GM12878 (cell line): ENCODE data around the gene GFRA1. TPM values are rescaled to one million over a fixed set of nuclear protein-coding genes. Genes with fewer than 3 reads are reported as not detected.

ENCODE experiments used
- ATAC-seq: fragments of 200-7000 bp; cut with Tn5 transposase; 3 replicates; pipeline ENCODE4 v1.9.1; 2020; ENCODE audit warnings: mild to moderate bottlenecking, moderate library complexity
- BruUV-seq: library from RNA; stranded (reverse); fragments of 400-500 nt; replicated peaks from 2 replicates; lab custom pipeline; 2021; lab: Mats Ljungman, UMichigan
- CTCF ChIA-PET: fragments of 300-600 bp; sonication (Branson Sonifier 250); formaldehyde crosslinking; extraction: SDS; loops from one replicate; lab custom pipeline; 2021; ENCODE audit warnings: inconsistent platforms; lab: Yijun Ruan, JAX
- POLR2A ChIA-PET: fragments of 350-600 bp; formaldehyde crosslinking; extraction: SDS; loops from one replicate; lab custom pipeline; 2021; ENCODE audit warnings: inconsistent platforms; lab: Charles Lee
- RAD21 ChIA-PET: fragments of 300-600 bp; sonication (Branson Sonifier 250); formaldehyde crosslinking; loops from one replicate; lab custom pipeline; 2023; ENCODE audit warnings: antibody characterized with exemption; ENCODE audit not compliant: unreplicated experiment; lab: Charles Lee
- SMC1A ChIA-PET: fragments of 300-600 bp; sonication (Branson Sonifier 250); formaldehyde crosslinking; loops from one replicate; lab custom pipeline; 2023; ENCODE audit not compliant: unreplicated experiment, uncharacterized antibody; lab: Charles Lee
- DNase-seq: peaks from one replicate; pipeline ENCODE4 v3.0.0-alpha.2; 2011; ENCODE audit warnings: low read depth, low spot score
- FAIRE-seq: peaks from 3 replicates; lab custom pipeline; 2011; peaks lifted over from hg19 to GRCh38; lab: Jason Lieb, UNC
- H2AFZ ChIP-seq: 2 replicates; pipeline ENCODE4 v1.6.0; 2011; ENCODE audit warnings: low read depth, low read length, control low read depth; ENCODE audit not compliant: control insufficient read depth
- H3K27ac ChIP-seq: 2 replicates; pipeline ENCODE4 v1.5.1; 2011; ENCODE audit warnings: control low read depth; ENCODE audit not compliant: control insufficient read depth, insufficient read depth
- H3K27me3 ChIP-seq, 2 experiments: replicated peaks in 1 of 2; 2 replicates each; pipeline versions ENCODE4 v1.6.0 to v1.6.1; 2011; ENCODE audit warnings: low read length in 1 of 2; ENCODE audit not compliant: control insufficient read depth in 2 of 2, insufficient read depth in 2 of 2
- H3K36me3 ChIP-seq, 2 experiments: 2 replicates each; pipeline ENCODE4 v1.5.1; 2011; ENCODE audit warnings: low read length in 1 of 2; ENCODE audit not compliant: control insufficient read depth in 2 of 2, insufficient read depth in 2 of 2
- H3K4me1 ChIP-seq: 2 replicates; pipeline ENCODE4 v1.6.1; 2011; ENCODE audit warnings: mild to moderate bottlenecking, low read length, moderate library complexity, mixed read lengths; ENCODE audit not compliant: control insufficient read depth, insufficient read depth
- H3K4me2 ChIP-seq: 2 replicates; pipeline ENCODE4 v1.6.0; 2011; ENCODE audit warnings: control low read depth; ENCODE audit not compliant: control insufficient read depth, insufficient read depth
- H3K4me3 ChIP-seq: fragments of 200-600 bp; sonication (generic); 2 replicates; pipeline ENCODE4 v1.5.1; 2016
- H3K79me2 ChIP-seq: 2 replicates; pipeline ENCODE4 v1.6.0; 2011; ENCODE audit warnings: low read length; ENCODE audit not compliant: control insufficient read depth, insufficient read depth
- H3K9ac ChIP-seq: 2 replicates; pipeline ENCODE4 v1.8.0; 2011; ENCODE audit warnings: low read length, control low read depth, mixed read lengths; ENCODE audit not compliant: control insufficient read depth, insufficient read depth
- H3K9me3 ChIP-seq: replicated peaks from 3 replicates; pipeline ENCODE4 v1.5.1; 2011; ENCODE audit warnings: mild to moderate bottlenecking, low read length; ENCODE audit not compliant: control insufficient read depth, insufficient read depth
- H4K20me1 ChIP-seq: 2 replicates; pipeline ENCODE4 v1.6.0; 2011; ENCODE audit not compliant: control insufficient read depth, insufficient read depth
- ASH2L ChIP-seq: fragments of 300-600, 200-600 bp; sonication (generic); IDR thresholded peaks from 2 replicates; pipeline ENCODE4 v1.6.1; 2017; ENCODE audit warnings: low read depth, mild to moderate bottlenecking, borderline replicate concordance
- BCL3 ChIP-seq: IDR thresholded peaks from 2 replicates; pipeline ENCODE4 v1.6.1; 2011; ENCODE audit warnings: borderline replicate concordance, low read depth, mild to moderate bottlenecking, moderate library complexity, low read length; ENCODE audit not compliant: insufficient read depth, poor library complexity, severe bottlenecking
- CHD4 ChIP-seq: fragments of 200-600 bp; sonication (generic); IDR thresholded peaks from 2 replicates; pipeline ENCODE4 v1.6.1; 2016; ENCODE audit warnings: mild to moderate bottlenecking
- CTCF ChIP-seq, 3 experiments: IDR thresholded peaks in 2 of 3; conservative IDR thresholded peaks in 1 of 3; 2 replicates each; pipeline ENCODE4 v1.5.1; 2011; ENCODE audit warnings: low read depth in 3 of 3, low read length in 3 of 3, mild to moderate bottlenecking in 3 of 3, control low read depth in 2 of 3, moderate library complexity in 2 of 3, inconsistent platforms in 1 of 3, mixed read lengths in 1 of 3; ENCODE audit not compliant: control insufficient read depth in 2 of 3, insufficient read depth in 1 of 3; ENCODE audit errors: extremely low read depth in 1 of 3
- KDM1A ChIP-seq: fragments of 200-600 bp; sonication (generic); IDR thresholded peaks from 2 replicates; pipeline ENCODE4 v1.6.1; 2016; ENCODE audit warnings: borderline replicate concordance
- SRF ChIP-seq, 2 experiments: IDR thresholded peaks; 2 replicates each; pipeline ENCODE4 v1.6.1; 2011; ENCODE audit warnings: low read depth in 2 of 2, low read length in 2 of 2, mild to moderate bottlenecking in 1 of 2, moderate library complexity in 1 of 2
- SUPT20H ChIP-seq: IDR thresholded peaks from 2 replicates; pipeline ENCODE4 v1.6.1; 2011; ENCODE audit warnings: low read depth, mild to moderate bottlenecking, low read length, moderate library complexity, borderline replicate concordance; ENCODE audit not compliant: control insufficient read depth
- TCF3 ChIP-seq: IDR thresholded peaks from 2 replicates; pipeline ENCODE4 v1.6.1; 2012; ENCODE audit warnings: low read depth, mild to moderate bottlenecking, low read length, borderline replicate concordance; ENCODE audit not compliant: insufficient read depth
- YBX1 ChIP-seq: fragments of 450-650 bp; IDR thresholded peaks from 2 replicates; pipeline ENCODE4 v1.6.1; 2016; ENCODE audit warnings: antibody characterized with exemption
- WGBS: methylation state at CpG from one replicate; pipeline ENCODE4 v1.1.6; 2016; ENCODE audit warnings: low lambda C conversion rate; ENCODE audit not compliant: insufficient replicate concordance, insufficient coverage; ENCODE audit errors: missing lambda C conversion rate; 5-methylcytosine and 5-hydroxymethylcytosine counted together
- in situ Hi-C: fragments of 300-500 bp; cut with MboI; formaldehyde crosslinking; loops from 9 replicates; pipeline ENCODE4 v1.14.3; 2018; ENCODE audit warnings: mixed read lengths
- intact Hi-C: fragments of 100-400 bp; cut with micrococcal nuclease; formaldehyde crosslinking; loops from one replicate; pipeline ENCODE4 v1.14.2; 2022; ENCODE audit not compliant: unreplicated experiment
- polyA plus RNA-seq, 11 experiments: library from polyadenylated mRNA; depleted of rRNA in 4 of 11; unstranded in 6 of 11; stranded (reverse) in 5 of 11; fragments of >200 nt; fragmentation: Nextera tagmentation in 4 of 11; fragmentation: Illumina TruSeq in 1 of 11; extraction: Ambion mirVana in 4 of 11; extraction: Trizol in 1 of 11; gene quantifications; 1 replicate in 1 of 11; 2 replicates in 10 of 11; pipeline versions ENCODE4 v1.2.1 to v1.2.3, GENCODE V29; 2011 to 2016; ENCODE audit warnings: inconsistent platforms in 2 of 11, missing spikeins in 2 of 11, low read depth in 1 of 11
- total RNA-seq, 4 experiments: library from RNA; depleted of rRNA in 3 of 4; stranded (reverse); fragments of >200 nt in 3 of 4; fragmentation: Illumina TruSeq in 1 of 4; extraction: Trizol in 1 of 4; gene quantifications; 2 replicates each; pipeline versions ENCODE4 v1.2.1 to v1.2.3, GENCODE V29; 2013 to 2021
- TF ChIP-seq, protein P1 (sequence below): fragments of 450-650 bp; IDR thresholded peaks from 2 replicates; pipeline ENCODE4 v1.6.1; 2017; ENCODE audit warnings: borderline replicate concordance

The GFRA1 gene
- total and polyA plus RNA-seq, 10 of the 15 experiments (the other 5 are each of a cell fraction or from before 2014, with no cell fraction given) = 0.05 to 0.19 TPM; not detected in 8

DNA sequence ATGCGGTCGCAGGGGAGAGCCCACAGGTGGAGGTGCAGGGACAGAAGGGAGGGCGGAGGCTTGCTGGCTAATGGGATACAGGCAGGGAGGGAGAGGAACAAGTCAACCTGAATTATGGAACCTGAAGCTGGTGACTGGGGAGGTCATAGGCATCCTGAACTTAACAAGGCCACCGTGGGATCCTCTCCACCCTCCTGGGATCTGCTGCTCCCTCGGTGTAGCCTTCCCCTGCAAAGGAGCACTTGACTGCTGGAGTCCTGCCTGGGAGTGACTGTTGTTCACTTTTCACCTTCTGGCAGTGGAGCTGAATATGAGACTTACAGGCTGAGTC, 223.1 kb downstream of the GFRA1 start:
- RAD21 ChIA-PET = no interaction called here
- no peak for TF ChIP-seq YBX1
- TF ChIP-seq CTCF (IDR thresholded peaks at IDR 0.05 in 2 of 3, conservative IDR thresholded peaks at IDR 0.05 in 1 of 3; ENCODE audit: control insufficient read depth in 2 of 3, extremely low read depth in 1 of 3, insufficient read depth in 1 of 3, low read depth in 3 of 3, low read length in 3 of 3) = no peak
- TF ChIP-seq, protein P1, sequence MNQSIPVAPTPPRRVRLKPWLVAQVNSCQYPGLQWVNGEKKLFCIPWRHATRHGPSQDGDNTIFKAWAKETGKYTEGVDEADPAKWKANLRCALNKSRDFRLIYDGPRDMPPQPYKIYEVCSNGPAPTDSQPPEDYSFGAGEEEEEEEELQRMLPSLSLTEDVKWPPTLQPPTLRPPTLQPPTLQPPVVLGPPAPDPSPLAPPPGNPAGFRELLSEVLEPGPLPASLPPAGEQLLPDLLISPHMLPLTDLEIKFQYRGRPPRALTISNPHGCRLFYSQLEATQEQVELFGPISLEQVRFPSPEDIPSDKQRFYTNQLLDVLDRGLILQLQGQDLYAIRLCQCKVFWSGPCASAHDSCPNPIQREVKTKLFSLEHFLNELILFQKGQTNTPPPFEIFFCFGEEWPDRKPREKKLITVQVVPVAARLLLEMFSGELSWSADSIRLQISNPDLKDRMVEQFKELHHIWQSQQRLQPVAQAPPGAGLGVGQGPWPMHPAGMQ = no peak
- no peak for TF ChIP-seq CHD4
- TF ChIP-seq TCF3 = no peak
- no peak for TF ChIP-seq BCL3
- TF ChIP-seq KDM1A = no peak
- TF ChIP-seq SRF (IDR thresholded peaks at IDR 0.05; ENCODE audit: low read depth in 2 of 2, low read length in 2 of 2) = no peak
- no peak for TF ChIP-seq SUPT20H
- no peak for TF ChIP-seq ASH2L
- no peak overlapping the region for H3K9ac ChIP-seq
- FAIRE-seq (no peak), DNase-seq (no peak), ATAC-seq (no peak)
- H3K79me2 ChIP-seq = no peaks in the 10 kb centered on the region
- no peaks in the 10 kb centered on the region for H3K9me3 ChIP-seq
- no peak overlapping the region for H3K4me2 ChIP-seq
- no peaks in the 10 kb centered on the region for H3K36me3 ChIP-seq
- POLR2A ChIA-PET = no interaction called here
- H4K20me1 ChIP-seq = no peaks in the 10 kb centered on the region
- BruUV-seq = no TSS peak
- no peak overlapping the region for H3K4me3 ChIP-seq
- H2AFZ ChIP-seq = no peak overlapping the region
- H3K27ac ChIP-seq = no peak overlapping the region
- intact Hi-C loops (no loop called here), in situ Hi-C loops (no loop called here)
- H3K4me1 ChIP-seq = no peaks in the 10 kb centered on the region
- CTCF ChIA-PET = no interaction called here
- WGBS = 16% methylated on average over 5 of the region's 5 CpGs
- SMC1A ChIA-PET = no interaction called here
- H3K27me3 ChIP-seq = no peaks in the 10 kb centered on the region; a peak in 1 of 4 replicates
